SK-N-SH (cell line): ENCODE data around the gene PTCRA. TPM values are rescaled to one million over a fixed set of nuclear protein-coding genes. Genes with fewer than 3 reads are reported as not detected.

Experiments
- CTCF ChIA-PET: fragments of 300-600, 350-600 bp; formaldehyde crosslinking; extraction: SDS; loops from one replicate; lab custom pipeline; 2021; lab: Yijun Ruan, JAX
- POLR2A ChIA-PET: fragments of 350-600 bp; sonication (Branson Sonifier 250); formaldehyde crosslinking; extraction: SDS; loops from one replicate; lab custom pipeline; 2020; ENCODE audit warnings: antibody characterized with exemption, inconsistent platforms; lab: Yijun Ruan, JAX
- DNase-seq: peaks from one replicate; pipeline ENCODE4 v3.0.0; 2012
- H2AFZ ChIP-seq: fragments of 200-600 bp; sonication (generic); 2 replicates; pipeline ENCODE4 v1.8.1; 2016; ENCODE audit warnings: antibody characterized with exemption, mild to moderate bottlenecking, low read depth
- H3F3A ChIP-seq: fragments of 200-600 bp; sonication (generic); replicated peaks from 2 replicates; pipeline ENCODE3; 2016; ENCODE audit warnings: antibody characterized with exemption, mild to moderate bottlenecking; ENCODE audit not compliant: insufficient read depth
- H3K27ac ChIP-seq, 2 experiments: fragments of 200-500 bp in 1 of 2; fragments of 200-600 bp in 1 of 2; sonication (Bioruptor generic) in 1 of 2; sonication (generic), shearing (Covaris generic) in 1 of 2; 2 replicates each; pipeline versions ENCODE4 v1.5.1 to v1.6.1; 2014 to 2016; ENCODE audit warnings: low read depth in 2 of 2, inconsistent platforms in 1 of 2, low read length in 1 of 2, mild to moderate bottlenecking in 1 of 2, mixed read lengths in 1 of 2
- H3K27me3 ChIP-seq: fragments of 200-600 bp; sonication (generic), shearing (Covaris generic); 2 replicates; pipeline ENCODE4 v1.6.1; 2016; ENCODE audit warnings: mixed run types; ENCODE audit not compliant: insufficient read depth
- H3K36me3 ChIP-seq, 2 experiments: fragments of 200-500 bp in 1 of 2; fragments of 200-600 bp in 1 of 2; sonication (Bioruptor generic) in 1 of 2; sonication (generic) in 1 of 2; replicated peaks in 1 of 2; 2 replicates each; pipeline versions ENCODE3 to v1.5.1; 2014 to 2016; ENCODE audit warnings: low read length in 1 of 2, mild to moderate bottlenecking in 1 of 2; ENCODE audit not compliant: insufficient read depth in 2 of 2, control insufficient read depth in 1 of 2
- H3K4me1 ChIP-seq, 2 experiments: fragments of 200-500 bp in 1 of 2; fragments of 200-600 bp in 1 of 2; sonication (Bioruptor generic) in 1 of 2; sonication (generic), shearing (Covaris generic) in 1 of 2; 2 replicates each; pipeline versions ENCODE4 v1.5.1 to v1.6.1; 2014 to 2016; ENCODE audit warnings: low read depth in 1 of 2, low read length in 1 of 2, mixed run types in 1 of 2; ENCODE audit not compliant: insufficient read depth in 2 of 2, control insufficient read depth in 1 of 2
- H3K4me2 ChIP-seq: fragments of 200-600 bp; sonication (generic), shearing (Covaris generic); 2 replicates; pipeline ENCODE4 v1.6.1; 2017; ENCODE audit warnings: mixed run types
- H3K4me3 ChIP-seq, 2 experiments: fragments of 200-500 bp in 1 of 2; fragments of 200-600 bp in 1 of 2; sonication (Bioruptor generic) in 1 of 2; sonication (generic), shearing (Covaris generic) in 1 of 2; 2 replicates each; pipeline versions ENCODE4 v1.5.1 to v1.8.1; 2014 to 2016; ENCODE audit warnings: low read depth in 2 of 2, inconsistent platforms in 1 of 2, low read length in 1 of 2, mild to moderate bottlenecking in 1 of 2, mixed read lengths in 1 of 2, moderate library complexity in 1 of 2
- H3K79me2 ChIP-seq: fragments of 200-600 bp; sonication (generic); 2 replicates; pipeline ENCODE4 v1.8.1; 2017; ENCODE audit warnings: mild to moderate bottlenecking; ENCODE audit not compliant: insufficient read depth
- H3K9ac ChIP-seq: fragments of 200-600 bp; sonication (generic); 2 replicates; pipeline ENCODE4 v1.6.1; 2017; ENCODE audit warnings: mixed run types
- H3K9me2 ChIP-seq: fragments of 200-600 bp; sonication (generic); 2 replicates; pipeline ENCODE4 v1.6.1; 2017; ENCODE audit warnings: mixed run types
- H3K9me3 ChIP-seq: fragments of 200-600 bp; sonication (generic); 2 replicates; pipeline ENCODE4 v1.6.1; 2017; ENCODE audit warnings: mixed run types, mild to moderate bottlenecking, moderate library complexity
- H4K20me1 ChIP-seq: fragments of 200-600 bp; sonication (generic); 2 replicates; pipeline ENCODE4 v1.6.1; 2017; ENCODE audit warnings: mild to moderate bottlenecking, mixed run types; ENCODE audit not compliant: insufficient read depth
- FOSL2 ChIP-seq: IDR thresholded peaks from 2 replicates; pipeline ENCODE4 v1.4.0; 2012; ENCODE audit warnings: low read depth, mild to moderate bottlenecking, moderate library complexity, borderline replicate concordance
- FOXM1 ChIP-seq: IDR thresholded peaks from 2 replicates; pipeline ENCODE4 v1.4.0; 2012; ENCODE audit warnings: low read depth, mild to moderate bottlenecking
- JUND ChIP-seq: IDR thresholded peaks from 2 replicates; pipeline ENCODE4 v1.4.0; 2012
- NRF1 ChIP-seq: IDR thresholded peaks from 2 replicates; pipeline ENCODE4 v1.6.1; 2012; ENCODE audit warnings: low read depth, mild to moderate bottlenecking, low read length
- PBX3 ChIP-seq: IDR thresholded peaks from 2 replicates; pipeline ENCODE4; 2012
- RCOR1 ChIP-seq: fragments of 150-350 bp; IDR thresholded peaks from 2 replicates; pipeline ENCODE4 v1.6.1; 2017; ENCODE audit warnings: antibody characterized with exemption, low read length
- YY1 ChIP-seq: IDR thresholded peaks from 2 replicates; pipeline ENCODE4 v1.4.0; 2012; ENCODE audit warnings: low read depth, mild to moderate bottlenecking
- WGBS: methylation state at CpG from one replicate; pipeline ENCODE4 v1.1.6; 2017; ENCODE audit warnings: low lambda C conversion rate; 5-methylcytosine and 5-hydroxymethylcytosine counted together
- polyA plus RNA-seq, 3 experiments: library from polyadenylated mRNA; depleted of rRNA; stranded (reverse); fragments of >200 nt; gene quantifications; 2 replicates each; pipeline ENCODE4 v1.2.3, GENCODE V29; 2012
- TF ChIP-seq, protein P1 (sequence below): IDR thresholded peaks from 2 replicates; pipeline ENCODE4 v1.4.0; 2012; ENCODE audit warnings: low read depth

Gene PTCRA
- polyA plus RNA-seq, 1 of the 3 experiments (the other 2 are of a cell fraction): not detected

GRCh38 chr6:42970871-42971612 is 55.2 kb downstream of the PTCRA start:
- no peak for TF ChIP-seq RCOR1
- no peak for TF ChIP-seq NRF1
- peak; percentile 67 for TF ChIP-seq JUND
- TF ChIP-seq PBX3: peak; percentile 31; the same call in 1 of the 2 replicates
- peak; percentile 63 for TF ChIP-seq FOSL2
- TF ChIP-seq, all 33 proteins: peak for 3
- Histone ChIP-seq H3K27ac (peak overlapping the region in 1 of 2 experiments; percentile 44; a peak in 2 of 4 replicates), H3K9ac (no peak overlapping the region), H3K9me2 (no peaks in the 10 kb centered on the region), H3K79me2 (peaks cover 11% of the 10 kb centered on the region), H3K9me3 (no peaks in the 10 kb centered on the region), H3K4me2 (no peak overlapping the region), H3K36me3 (peaks cover 0 to 22% of the 10 kb centered on the region in 2 experiments), H4K20me1 (no peaks in the 10 kb centered on the region), H3K27me3 (no peaks in the 10 kb centered on the region), H3K4me1 (peaks cover 0 to 9% of the 10 kb centered on the region in 2 experiments; a peak in 3 of 4 replicates), H3F3A (peaks cover 10% of the 10 kb centered on the region), H3K4me3 (no peak overlapping the region), H2AFZ (no peak overlapping the region)
- CTCF ChIA-PET: interaction anchor here (1.2 to 1.7 kb wide), 2 partner anchors 8 to 72 kb away, joined by 4 to 5 read pairs; partner anchors contain the start of gene PEX6
- DNase-seq: no peak
- POLR2A ChIA-PET: interaction anchor here (0.9 to 1.5 kb wide), 3 partner anchors 8 to 43 kb away, joined by 3 to 5 read pairs (median 5); partner anchors contain the start of genes KLHDC3, MEA1 and PEX6
- 77% methylated on average over 4 of the region's 4 CpGs for WGBS

- POLR2A ChIA-PET: no interaction called here
- no peak overlapping the region for H3K4me2 ChIP-seq
- peaks cover 0 to 9% of the 10 kb centered on the region in 2 experiments; a peak in 3 of 4 replicates for H3K4me1 ChIP-seq
Observed at GRCh38 chr6:42971746-42972327, 56.0 kb downstream of the PTCRA start.

More at GRCh38 chr6:42971746-42972327, 56.0 kb downstream of the PTCRA start:
- H3K9me2 ChIP-seq: no peaks in the 10 kb centered on the region
- CTCF ChIA-PET: interaction anchor here (1.4 kb wide), 1 partner anchor 8 kb away, joined by 4 read pairs; no protein-coding TSS in a partner anchor
- H3K27ac ChIP-seq: peak overlapping the region in 1 of 2 experiments; percentile 44; a peak in 2 of 4 replicates
- peaks cover 10% of the 10 kb centered on the region for H3F3A ChIP-seq
- no peak overlapping the region for H2AFZ ChIP-seq
- peaks cover 5 to 16% of the 10 kb centered on the region in 2 experiments for H3K36me3 ChIP-seq
- DNase-seq: no peak
- peaks cover 19% of the 10 kb centered on the region for H3K79me2 ChIP-seq
- 86% methylated on average over 3 of the region's 3 CpGs for WGBS
- H3K9me3 ChIP-seq: no peaks in the 10 kb centered on the region
- TF ChIP-seq, protein P1, sequence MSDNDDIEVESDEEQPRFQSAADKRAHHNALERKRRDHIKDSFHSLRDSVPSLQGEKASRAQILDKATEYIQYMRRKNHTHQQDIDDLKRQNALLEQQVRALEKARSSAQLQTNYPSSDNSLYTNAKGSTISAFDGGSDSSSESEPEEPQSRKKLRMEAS: no peak
- TF ChIP-seq YY1 (no peak), FOSL2 (no peak), JUND (no peak), FOXM1 (no peak)
- no peak overlapping the region for H3K4me3 ChIP-seq
- no peak overlapping the region for H3K9ac ChIP-seq
- H4K20me1 ChIP-seq: no peaks in the 10 kb centered on the region
- no peaks in the 10 kb centered on the region for H3K27me3 ChIP-seq
